Right lobe of liver (tissue), 4 donors: ENCODE data around the gene PSMD6.

Experiments used
- POLR2A ChIP-seq: fragments of 450-650 bp; IDR thresholded peaks from one replicate; pipeline ENCODE4 v1.6.1; 2017; ENCODE audit warnings: antibody characterized with exemption, mild to moderate bottlenecking
- TF ChIP-seq, protein P1 (sequence below), 4 donors: fragments of 200-600 bp in 3 of 4; fragments of 450-650 bp in 1 of 4; IDR thresholded peaks; one replicate each; pipeline versions ENCODE4 v1.5.1 to v1.8.0; 2016 to 2022; ENCODE audit warnings: antibody characterized with exemption in 4 of 4, mild to moderate bottlenecking in 2 of 4
- donor health status: DM: no; HTN: no; CAD: no.
- donor health status: DM: no; HTN: no; CAD: no.
- donor health status: DM: no; HTN: yes; CAD: no.

DNA sequence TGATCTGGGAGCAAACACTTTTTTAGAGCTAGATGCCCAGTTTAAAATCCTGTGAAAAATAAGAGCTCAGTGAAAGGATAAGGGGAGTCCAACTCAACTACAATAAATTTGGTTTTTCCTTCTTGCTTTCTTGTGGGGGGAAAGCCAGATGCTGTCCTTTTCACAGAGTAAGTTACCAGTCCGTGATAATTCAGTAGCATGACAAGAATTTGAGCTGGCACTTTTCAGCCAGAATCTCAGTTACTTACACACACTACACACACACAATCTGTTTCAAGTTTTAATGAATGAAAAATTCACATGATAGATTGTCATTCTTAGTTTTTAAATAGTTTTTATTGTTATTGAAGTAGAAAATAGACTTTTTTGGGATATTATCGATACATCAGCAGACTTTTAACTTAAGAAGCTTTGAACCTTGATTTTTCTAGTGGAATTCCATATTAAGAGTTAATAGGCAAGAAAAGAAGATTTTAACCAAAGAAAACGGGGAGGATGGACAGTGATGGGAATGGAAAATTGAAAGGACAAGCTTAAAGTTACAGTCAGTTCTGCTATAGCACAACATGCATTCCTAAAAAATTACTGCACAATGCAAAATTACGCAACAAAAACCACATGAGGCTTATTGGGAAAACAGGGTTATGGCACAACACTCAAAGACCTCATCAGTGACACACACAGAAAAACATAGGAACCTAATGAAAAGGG, 47.0 kb downstream of the PSMD6 start:
- TF ChIP-seq, protein P1, sequence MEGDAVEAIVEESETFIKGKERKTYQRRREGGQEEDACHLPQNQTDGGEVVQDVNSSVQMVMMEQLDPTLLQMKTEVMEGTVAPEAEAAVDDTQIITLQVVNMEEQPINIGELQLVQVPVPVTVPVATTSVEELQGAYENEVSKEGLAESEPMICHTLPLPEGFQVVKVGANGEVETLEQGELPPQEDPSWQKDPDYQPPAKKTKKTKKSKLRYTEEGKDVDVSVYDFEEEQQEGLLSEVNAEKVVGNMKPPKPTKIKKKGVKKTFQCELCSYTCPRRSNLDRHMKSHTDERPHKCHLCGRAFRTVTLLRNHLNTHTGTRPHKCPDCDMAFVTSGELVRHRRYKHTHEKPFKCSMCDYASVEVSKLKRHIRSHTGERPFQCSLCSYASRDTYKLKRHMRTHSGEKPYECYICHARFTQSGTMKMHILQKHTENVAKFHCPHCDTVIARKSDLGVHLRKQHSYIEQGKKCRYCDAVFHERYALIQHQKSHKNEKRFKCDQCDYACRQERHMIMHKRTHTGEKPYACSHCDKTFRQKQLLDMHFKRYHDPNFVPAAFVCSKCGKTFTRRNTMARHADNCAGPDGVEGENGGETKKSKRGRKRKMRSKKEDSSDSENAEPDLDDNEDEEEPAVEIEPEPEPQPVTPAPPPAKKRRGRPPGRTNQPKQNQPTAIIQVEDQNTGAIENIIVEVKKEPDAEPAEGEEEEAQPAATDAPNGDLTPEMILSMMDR (IDR thresholded peaks at IDR 0.05): no peak
- no peak for TF ChIP-seq POLR2A
